GM12878 (cell line): ENCODE results near the gene SRRM2. TPM values are rescaled to one million over a fixed set of nuclear protein-coding genes. Genes with fewer than 3 reads are reported as not detected.

Experiments used
- ATAC-seq: fragments of 200-7000 bp; cut with Tn5 transposase; 3 replicates; pipeline ENCODE4 v1.9.1; 2020; ENCODE audit warnings: mild to moderate bottlenecking, moderate library complexity
- BruUV-seq: library from RNA; stranded (reverse); fragments of 400-500 nt; replicated peaks from 2 replicates; lab custom pipeline; 2021; lab: Mats Ljungman, UMichigan
- CTCF ChIA-PET: fragments of 300-600 bp; sonication (Branson Sonifier 250); formaldehyde crosslinking; extraction: SDS; loops from one replicate; lab custom pipeline; 2021; ENCODE audit warnings: inconsistent platforms; lab: Yijun Ruan, JAX
- POLR2A ChIA-PET: fragments of 350-600 bp; formaldehyde crosslinking; extraction: SDS; loops from one replicate; lab custom pipeline; 2021; ENCODE audit warnings: inconsistent platforms; lab: Charles Lee
- RAD21 ChIA-PET: fragments of 300-600 bp; sonication (Branson Sonifier 250); formaldehyde crosslinking; loops from one replicate; lab custom pipeline; 2023; ENCODE audit warnings: antibody characterized with exemption; ENCODE audit not compliant: unreplicated experiment; lab: Charles Lee
- SMC1A ChIA-PET: fragments of 300-600 bp; sonication (Branson Sonifier 250); formaldehyde crosslinking; loops from one replicate; lab custom pipeline; 2023; ENCODE audit not compliant: unreplicated experiment, uncharacterized antibody; lab: Charles Lee
- DNase-seq: peaks from one replicate; pipeline ENCODE4 v3.0.0-alpha.2; 2011; ENCODE audit warnings: low read depth, low spot score
- FAIRE-seq: peaks from 3 replicates; lab custom pipeline; 2011; peaks lifted over from hg19 to GRCh38; lab: Jason Lieb, UNC
- H2AFZ ChIP-seq: 2 replicates; pipeline ENCODE4 v1.6.0; 2011; ENCODE audit warnings: low read depth, low read length, control low read depth; ENCODE audit not compliant: control insufficient read depth
- H3K27ac ChIP-seq: 2 replicates; pipeline ENCODE4 v1.5.1; 2011; ENCODE audit warnings: control low read depth; ENCODE audit not compliant: control insufficient read depth, insufficient read depth
- H3K27me3 ChIP-seq, 2 experiments: replicated peaks in 1 of 2; 2 replicates each; pipeline versions ENCODE4 v1.6.0 to v1.6.1; 2011; ENCODE audit warnings: low read length in 1 of 2; ENCODE audit not compliant: control insufficient read depth in 2 of 2, insufficient read depth in 2 of 2
- H3K36me3 ChIP-seq, 2 experiments: 2 replicates each; pipeline ENCODE4 v1.5.1; 2011; ENCODE audit warnings: low read length in 1 of 2; ENCODE audit not compliant: control insufficient read depth in 2 of 2, insufficient read depth in 2 of 2
- H3K4me1 ChIP-seq: 2 replicates; pipeline ENCODE4 v1.6.1; 2011; ENCODE audit warnings: mild to moderate bottlenecking, low read length, moderate library complexity, mixed read lengths; ENCODE audit not compliant: control insufficient read depth, insufficient read depth
- H3K4me2 ChIP-seq: 2 replicates; pipeline ENCODE4 v1.6.0; 2011; ENCODE audit warnings: control low read depth; ENCODE audit not compliant: control insufficient read depth, insufficient read depth
- H3K4me3 ChIP-seq: fragments of 200-600 bp; sonication (generic); 2 replicates; pipeline ENCODE4 v1.5.1; 2016
- H3K79me2 ChIP-seq: 2 replicates; pipeline ENCODE4 v1.6.0; 2011; ENCODE audit warnings: low read length; ENCODE audit not compliant: control insufficient read depth, insufficient read depth
- H3K9ac ChIP-seq: 2 replicates; pipeline ENCODE4 v1.8.0; 2011; ENCODE audit warnings: low read length, control low read depth, mixed read lengths; ENCODE audit not compliant: control insufficient read depth, insufficient read depth
- H3K9me3 ChIP-seq: replicated peaks from 3 replicates; pipeline ENCODE4 v1.5.1; 2011; ENCODE audit warnings: mild to moderate bottlenecking, low read length; ENCODE audit not compliant: control insufficient read depth, insufficient read depth
- H4K20me1 ChIP-seq: 2 replicates; pipeline ENCODE4 v1.6.0; 2011; ENCODE audit not compliant: control insufficient read depth, insufficient read depth
- KLF5 ChIP-seq: fragments of 450-650 bp; IDR thresholded peaks from 2 replicates; pipeline ENCODE4 v1.6.1; 2014; ENCODE audit warnings: mild to moderate bottlenecking; ENCODE audit not compliant: partially characterized antibody
- PAX8 ChIP-seq: fragments of 450-650 bp; IDR thresholded peaks from 2 replicates; pipeline ENCODE4 v1.6.1; 2017; ENCODE audit warnings: mild to moderate bottlenecking, moderate library complexity
- POLR2A ChIP-seq: IDR thresholded peaks from 2 replicates; pipeline ENCODE4 v1.6.1; 2011; ENCODE audit warnings: low read depth, mild to moderate bottlenecking, low read length
- POLR2AphosphoS2 ChIP-seq: IDR thresholded peaks from 2 replicates; pipeline ENCODE4 v1.6.1; 2011; ENCODE audit warnings: low read depth, mild to moderate bottlenecking, low read length, improper control_type of control experiment, moderate library complexity
- POLR2AphosphoS5 ChIP-seq: IDR thresholded peaks from 2 replicates; pipeline ENCODE4 v1.6.1; 2011; ENCODE audit warnings: mild to moderate bottlenecking, low read length, inconsistent platforms
- TCF12 ChIP-seq: IDR thresholded peaks from 2 replicates; pipeline ENCODE4 v1.6.1; 2011; ENCODE audit warnings: low read depth, mild to moderate bottlenecking, low read length
- ZNF217 ChIP-seq: fragments of 450-650 bp; IDR thresholded peaks from 2 replicates; pipeline ENCODE4 v1.6.1; 2017; ENCODE audit warnings: antibody characterized with exemption, mild to moderate bottlenecking
- WGBS: methylation state at CpG from one replicate; pipeline ENCODE4 v1.1.6; 2016; ENCODE audit warnings: low lambda C conversion rate; ENCODE audit not compliant: insufficient replicate concordance, insufficient coverage; ENCODE audit errors: missing lambda C conversion rate; 5-methylcytosine and 5-hydroxymethylcytosine counted together
- in situ Hi-C: fragments of 300-500 bp; cut with MboI; formaldehyde crosslinking; loops from 9 replicates; pipeline ENCODE4 v1.14.3; 2018; ENCODE audit warnings: mixed read lengths
- intact Hi-C: fragments of 100-400 bp; cut with micrococcal nuclease; formaldehyde crosslinking; loops from one replicate; pipeline ENCODE4 v1.14.2; 2022; ENCODE audit not compliant: unreplicated experiment
- polyA plus RNA-seq, 11 experiments: library from polyadenylated mRNA; depleted of rRNA in 4 of 11; unstranded in 6 of 11; stranded (reverse) in 5 of 11; fragments of >200 nt; fragmentation: Nextera tagmentation in 4 of 11; fragmentation: Illumina TruSeq in 1 of 11; extraction: Ambion mirVana in 4 of 11; extraction: Trizol in 1 of 11; gene quantifications; 1 replicate in 1 of 11; 2 replicates in 10 of 11; pipeline versions ENCODE4 v1.2.1 to v1.2.3, GENCODE V29; 2011 to 2016; ENCODE audit warnings: inconsistent platforms in 2 of 11, missing spikeins in 2 of 11, low read depth in 1 of 11
- total RNA-seq, 4 experiments: library from RNA; depleted of rRNA in 3 of 4; stranded (reverse); fragments of >200 nt in 3 of 4; fragmentation: Illumina TruSeq in 1 of 4; extraction: Trizol in 1 of 4; gene quantifications; 2 replicates each; pipeline versions ENCODE4 v1.2.1 to v1.2.3, GENCODE V29; 2013 to 2021

Gene SRRM2
- total and polyA plus RNA-seq, 10 of the 15 experiments (the other 5 are each of a cell fraction or from before 2014, with no cell fraction given) = 30.1 to 502 (median 196) TPM

DNA sequence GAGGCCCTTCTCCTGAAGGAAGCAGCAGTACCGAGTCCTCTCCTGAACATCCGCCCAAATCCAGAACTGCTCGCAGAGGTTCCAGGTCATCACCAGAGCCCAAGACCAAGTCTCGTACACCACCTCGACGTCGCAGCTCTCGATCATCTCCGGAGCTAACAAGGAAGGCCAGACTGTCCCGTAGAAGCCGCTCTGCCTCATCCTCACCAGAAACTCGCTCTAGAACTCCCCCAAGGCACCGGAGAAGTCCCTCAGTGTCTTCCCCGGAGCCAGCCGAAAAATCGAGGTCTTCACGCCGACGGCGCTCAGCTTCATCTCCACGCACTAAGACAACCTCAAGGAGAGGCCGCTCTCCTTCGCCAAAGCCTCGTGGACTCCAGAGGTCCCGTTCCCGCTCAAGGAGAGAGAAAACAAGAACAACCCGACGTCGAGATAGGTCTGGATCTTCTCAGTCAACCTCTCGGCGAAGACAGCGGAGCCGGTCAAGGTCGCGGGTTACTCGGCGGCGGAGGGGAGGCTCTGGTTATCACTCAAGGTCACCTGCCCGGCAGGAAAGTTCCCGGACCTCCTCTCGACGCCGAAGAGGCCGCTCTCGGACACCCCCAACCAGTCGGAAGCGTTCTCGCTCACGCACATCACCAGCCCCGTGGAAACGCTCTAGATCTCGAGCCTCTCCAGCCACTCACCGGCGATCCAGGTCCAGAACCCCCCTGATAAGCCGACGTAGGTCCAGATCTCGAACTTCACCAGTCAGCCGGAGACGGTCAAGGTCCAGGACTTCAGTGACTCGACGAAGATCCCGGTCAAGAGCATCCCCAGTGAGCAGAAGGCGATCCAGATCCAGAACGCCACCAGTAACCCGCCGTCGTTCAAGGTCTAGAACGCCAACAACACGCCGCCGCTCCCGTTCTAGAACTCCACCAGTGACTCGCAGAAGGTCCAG is 13.3 kb downstream of the SRRM2 start:
- Histone ChIP-seq H3K79me2 (peaks cover 18% of the 10 kb centered on the region), H4K20me1 (peaks cover 2% of the 10 kb centered on the region), H2AFZ (no peak overlapping the region), H3K4me2 (no peak overlapping the region), H3K27me3 (no peaks in the 10 kb centered on the region), H3K27ac (no peak overlapping the region), H3K4me1 (no peaks in the 10 kb centered on the region), H3K36me3 (peaks cover 76 to 80% of the 10 kb centered on the region in 2 experiments), H3K9ac (no peak overlapping the region), H3K4me3 (no peak overlapping the region), H3K9me3 (peaks cover 2% of the 10 kb centered on the region; the same call in 1 of the 3 replicates)
- no peak for FAIRE-seq
- BruUV-seq = no TSS peak
- CTCF ChIA-PET = no interaction called here
- TF ChIP-seq POLR2AphosphoS5 = peak; percentile 44
- no peak for TF ChIP-seq PAX8
- TF ChIP-seq ZNF217 = no peak
- TF ChIP-seq POLR2A = peak; percentile 53; the same call in 1 of the 2 replicates
- TF ChIP-seq KLF5 = no peak
- TF ChIP-seq TCF12 = no peak
- TF ChIP-seq POLR2AphosphoS2 = peak; percentile 37; the same call in 1 of the 2 replicates
- RAD21 ChIA-PET = no interaction called here
- POLR2A ChIA-PET = interaction anchor here (0.6 to 0.8 kb wide), 2 partner anchors 10 to 315 kb away, joined by 4 to 5 read pairs; no protein-coding TSS in a partner anchor
- in situ Hi-C loops = no loop called here
- SMC1A ChIA-PET = no interaction called here
- intact Hi-C loops = no loop called here
- WGBS = 98% methylated on average over 70 of the region's 73 CpGs
- no peak for ATAC-seq
- DNase-seq = no peak
